Muscle layer of duodenum (tissue), 2 donors: ENCODE data around the gene MRPL36.

Experiments
- H3K27ac ChIP-seq: one replicate; pipeline ENCODE4 v1.7.0; 2013; ENCODE audit warnings: mild to moderate bottlenecking, low read length
- H3K27me3 ChIP-seq: one replicate; pipeline ENCODE4 v1.7.0; 2013; ENCODE audit warnings: low read depth, mild to moderate bottlenecking, control low read depth, low read length
- H3K36me3 ChIP-seq, 2 donors: one replicate each; pipeline ENCODE4 v1.7.0; 2013; ENCODE audit warnings: low read length in 2 of 2, control low read depth in 1 of 2, mild to moderate bottlenecking in 1 of 2; ENCODE audit not compliant: insufficient read depth in 2 of 2, control insufficient read depth in 1 of 2
- H3K4me1 ChIP-seq, 2 donors: one replicate each; pipeline ENCODE4 v1.7.0; 2013; ENCODE audit warnings: low read length in 2 of 2, mild to moderate bottlenecking in 2 of 2, control low read depth in 1 of 2, moderate library complexity in 1 of 2; ENCODE audit not compliant: insufficient read depth in 2 of 2, control insufficient read depth in 1 of 2
- H3K4me3 ChIP-seq, 2 donors: one replicate each; pipeline ENCODE4 v1.7.0; 2013; ENCODE audit warnings: low read length in 2 of 2, low read depth in 1 of 2, mild to moderate bottlenecking in 1 of 2
- H3K9me3 ChIP-seq, 2 donors: one replicate each; pipeline ENCODE4 v1.7.0; 2013; ENCODE audit warnings: low read length in 2 of 2, control low read depth in 1 of 2, mild to moderate bottlenecking in 1 of 2; ENCODE audit not compliant: control insufficient read depth in 1 of 2
- donor health status: healthy.

MRPL36 gene

DNA sequence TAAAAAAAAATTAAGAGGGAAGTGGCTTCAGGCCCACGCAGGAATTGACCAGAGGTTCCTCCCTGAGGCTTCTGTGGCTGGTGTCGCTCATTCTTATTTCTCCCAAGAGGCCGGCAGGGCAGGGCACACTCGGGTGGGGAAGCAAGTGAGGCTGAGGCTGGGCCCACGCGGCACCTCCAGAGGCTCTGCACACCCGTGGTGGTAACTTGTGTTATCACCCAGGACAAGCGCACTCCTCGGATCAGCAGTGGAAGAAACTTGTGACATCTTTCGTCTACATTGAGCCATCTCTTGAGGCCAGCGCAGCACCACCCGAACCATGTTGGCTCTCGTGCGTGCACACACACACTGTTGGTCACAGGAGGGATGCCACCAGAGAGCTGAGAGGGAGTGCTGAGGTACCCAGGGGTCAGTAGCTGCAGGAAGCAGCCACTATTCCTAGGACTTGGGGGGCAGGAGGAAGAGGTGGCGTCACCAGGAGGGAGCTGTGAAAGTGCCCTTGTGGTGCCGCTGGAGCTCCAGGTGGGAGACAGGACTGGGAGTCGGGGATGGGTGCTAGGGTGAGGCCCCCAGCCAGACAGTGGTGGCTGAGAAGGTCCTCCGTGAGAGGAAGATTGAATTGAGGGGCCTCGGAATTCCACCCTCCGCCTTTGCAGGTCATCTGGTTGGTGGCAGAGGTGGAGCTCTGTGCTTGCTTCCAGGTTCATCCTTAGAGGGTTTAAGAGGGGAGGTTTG is 8.0 kb upstream of the MRPL36 start:
- H3K36me3 ChIP-seq, result peaks cover 57 to 91% of the 10 kb centered on the region in 2 donors
- no peaks in the 10 kb centered on the region for H3K27me3 ChIP-seq

GRCh38 chr5:1806974-1807373 is 7.3 kb upstream of the MRPL36 start:
- no peak overlapping the region for H3K4me3 ChIP-seq
- no peaks in the 10 kb centered on the region for H3K27me3 ChIP-seq
- H3K27ac ChIP-seq, result no peak overlapping the region
- peaks cover 56 to 89% of the 10 kb centered on the region in 2 donors for H3K36me3 ChIP-seq
- no peaks in the 10 kb centered on the region for H3K9me3 ChIP-seq
- H3K4me1 ChIP-seq, result peaks cover 0 to 1% of the 10 kb centered on the region in 2 donors

More for the DNA sequence above, 8.0 kb upstream of the MRPL36 start:
- Histone ChIP-seq H3K9me3 (no peaks in the 10 kb centered on the region), H3K4me3 (no peak overlapping the region), H3K27ac (no peak overlapping the region), H3K4me1 (no peaks in the 10 kb centered on the region)

GRCh38 chr5:1806199-1806598 is 6.6 kb upstream of the MRPL36 start:
- H3K36me3 ChIP-seq, result peaks cover 49 to 82% of the 10 kb centered on the region in 2 donors

GRCh38 chr5:1805736-1806135 is 6.1 kb upstream of the MRPL36 start:
- no peaks in the 10 kb centered on the region for H3K27me3 ChIP-seq
- H3K4me3 ChIP-seq, result no peak overlapping the region
- peaks cover 49 to 78% of the 10 kb centered on the region in 2 donors for H3K36me3 ChIP-seq
- no peak overlapping the region for H3K27ac ChIP-seq
- peaks cover 0 to 4% of the 10 kb centered on the region in 2 donors for H3K4me1 ChIP-seq
- H3K9me3 ChIP-seq, result no peaks in the 10 kb centered on the region

More at GRCh38 chr5:1806199-1806598, 6.6 kb upstream of the MRPL36 start:
- Histone ChIP-seq H3K4me3 (no peak overlapping the region), H3K4me1 (peaks cover 0 to 4% of the 10 kb centered on the region in 2 donors), H3K9me3 (no peaks in the 10 kb centered on the region), H3K27ac (no peak overlapping the region), H3K27me3 (no peaks in the 10 kb centered on the region)

GRCh38 chr5:1805326-1805725 is 5.7 kb upstream of the MRPL36 start:
- peaks cover 0 to 4% of the 10 kb centered on the region in 2 donors for H3K4me1 ChIP-seq
- no peak overlapping the region for H3K27ac ChIP-seq
- H3K4me3 ChIP-seq, result no peak overlapping the region
- H3K36me3 ChIP-seq, result peaks cover 49 to 74% of the 10 kb centered on the region in 2 donors
- H3K27me3 ChIP-seq, result no peaks in the 10 kb centered on the region
- no peaks in the 10 kb centered on the region for H3K9me3 ChIP-seq

- peaks cover 49 to 63% of the 10 kb centered on the region in 2 donors for H3K36me3 ChIP-seq
- no peak overlapping the region for H3K27ac ChIP-seq
- no peaks in the 10 kb centered on the region for H3K27me3 ChIP-seq
- H3K9me3 ChIP-seq, result no peaks in the 10 kb centered on the region
- no peak overlapping the region for H3K4me3 ChIP-seq
- H3K4me1 ChIP-seq, result peaks cover 0 to 4% of the 10 kb centered on the region in 2 donors
These were observed 4.5 kb upstream of the MRPL36 start for GRCh38 chr5:1804001-1804690.

GRCh38 chr5:1803192-1803591 is 3.6 kb upstream of the MRPL36 start:
- Histone ChIP-seq H3K4me1 (peaks cover 0 to 11% of the 10 kb centered on the region in 2 donors), H3K36me3 (peaks cover 49 to 55% of the 10 kb centered on the region in 2 donors), H3K27ac (no peak overlapping the region), H3K9me3 (no peaks in the 10 kb centered on the region), H3K4me3 (no peak overlapping the region), H3K27me3 (no peaks in the 10 kb centered on the region)

- H3K27me3 ChIP-seq, result no peaks in the 10 kb centered on the region
- H3K4me3 ChIP-seq, result peak overlapping the region; percentile 89 to 96
- peaks cover 47 to 55% of the 10 kb centered on the region in 2 donors for H3K36me3 ChIP-seq
- peak overlapping the region; percentile 63 for H3K27ac ChIP-seq
- peaks cover 0 to 23% of the 10 kb centered on the region in 2 donors for H3K4me1 ChIP-seq
- no peaks in the 10 kb centered on the region for H3K9me3 ChIP-seq
These were observed 2.3 kb upstream of the MRPL36 start for GRCh38 chr5:1801967-1802295.

DNA sequence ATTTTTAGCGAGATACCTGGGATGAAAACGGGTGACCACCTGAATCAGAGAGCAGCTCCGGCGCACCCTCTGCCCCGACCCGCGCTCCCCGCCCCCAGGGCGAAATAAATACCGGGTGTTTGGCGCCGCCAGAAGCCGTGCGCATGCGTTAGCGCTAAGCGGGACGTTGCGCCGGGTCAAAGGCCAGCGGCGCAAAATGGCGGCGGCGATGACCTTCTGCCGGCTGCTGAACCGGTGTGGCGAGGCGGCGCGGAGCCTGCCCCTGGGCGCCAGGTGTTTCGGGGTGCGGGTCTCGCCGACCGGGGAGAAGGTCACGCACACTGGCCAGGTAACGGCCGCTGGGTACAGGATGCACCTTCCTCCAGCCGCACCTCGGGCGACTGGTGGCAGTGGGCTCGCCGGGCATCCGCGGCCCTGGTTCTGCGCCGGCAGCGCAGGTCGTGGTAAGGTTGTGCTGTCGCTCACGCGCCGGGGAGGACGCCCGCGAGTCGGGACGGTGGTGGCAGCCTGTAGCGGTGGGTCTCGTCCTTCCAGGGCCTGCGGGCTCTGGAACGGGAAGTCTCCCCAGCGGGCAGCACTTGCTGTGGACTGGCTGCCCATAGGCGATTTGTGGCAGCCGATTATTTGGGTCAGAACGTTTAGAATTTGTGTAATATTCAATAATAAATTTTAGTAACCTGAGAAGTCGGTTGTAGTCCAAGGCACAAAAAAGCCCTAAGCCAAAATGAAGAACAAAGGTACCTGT is 1.8 kb upstream of the MRPL36 start, which contains the start of gene NDUFS6:
TSS of gene NDUFS6 (plus strand) at position 186 of the 745 bp plus-strand sequence. CDS start at position 197, 11 bp downstream.
- H3K36me3 ChIP-seq, result peaks cover 42 to 52% of the 10 kb centered on the region in 2 donors
- peak within 1 kb of the TSS; percentile 89 to 96 for H3K4me3 ChIP-seq
- H3K27me3 ChIP-seq, result no peaks in the 10 kb centered on the region
- H3K9me3 ChIP-seq, result no peaks in the 10 kb centered on the region
- H3K27ac ChIP-seq, result peak within 1 kb of the TSS; percentile 94
- peaks cover 0 to 23% of the 10 kb centered on the region in 2 donors for H3K4me1 ChIP-seq

DNA sequence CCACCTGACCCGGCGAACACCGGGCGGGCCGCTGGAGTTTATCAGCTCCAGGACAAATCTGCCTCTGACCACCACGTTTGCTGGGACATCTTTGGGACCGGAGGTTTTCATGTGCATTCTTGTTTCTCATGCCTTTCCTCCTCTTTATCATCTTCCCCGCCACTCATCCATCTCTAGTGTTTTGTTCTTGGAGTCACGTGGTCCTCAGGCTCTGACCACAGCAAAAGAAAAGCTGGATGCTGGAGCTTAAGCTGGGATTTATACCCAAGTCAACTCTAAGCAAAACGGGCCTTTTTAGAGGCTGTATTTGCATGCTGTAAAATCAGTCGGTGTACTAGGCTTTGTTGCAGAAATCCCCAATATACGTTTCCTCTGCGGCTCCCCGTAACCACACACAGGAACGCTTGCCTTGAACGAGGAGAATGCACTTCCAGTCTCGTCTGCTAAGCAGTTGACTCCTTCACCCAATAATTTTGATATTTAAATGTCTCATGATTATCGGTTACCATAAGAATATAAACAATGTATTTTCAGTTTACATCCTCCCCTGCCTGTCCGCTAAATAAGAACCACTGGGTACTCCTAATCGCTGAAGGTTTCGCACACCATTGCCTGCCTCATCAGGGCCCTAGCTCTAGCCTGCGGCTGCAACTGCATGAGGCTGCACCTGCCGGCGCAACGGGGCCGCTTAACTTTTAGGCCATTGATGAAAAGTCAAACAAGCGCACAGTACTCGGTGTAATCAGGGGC is 1.0 kb upstream of the MRPL36 start:
- H3K27me3 ChIP-seq, result no peaks in the 10 kb centered on the region
- no peaks in the 10 kb centered on the region for H3K9me3 ChIP-seq
- H3K27ac ChIP-seq, result peak overlapping the region; percentile 94
- peaks cover 34 to 51% of the 10 kb centered on the region in 2 donors for H3K36me3 ChIP-seq
- H3K4me1 ChIP-seq, result peaks cover 0 to 23% of the 10 kb centered on the region in 2 donors
- H3K4me3 ChIP-seq, result peak overlapping the region; percentile 89 to 96
